GM19455 (cell line): ENCODE data around the gene PCNX1.

Source experiments
- ATAC-seq: cut with Tn5 transposase; IDR thresholded peaks from one replicate; pipeline ENCODE4 v1.9.1; 2021; ENCODE audit not compliant: unreplicated experiment

PCNX1 gene

GRCh38 chr14:70955543-70956480, 48.6 kb downstream of the PCNX1 start:
- no peak for ATAC-seq

- ATAC-seq = no peak
Measured at GRCh38 chr14:70956511-70956910, 49.3 kb downstream of the PCNX1 start.

- no peak for ATAC-seq
Measured at GRCh38 chr14:70957710-70958109, 50.5 kb downstream of the PCNX1 start.

DNA sequence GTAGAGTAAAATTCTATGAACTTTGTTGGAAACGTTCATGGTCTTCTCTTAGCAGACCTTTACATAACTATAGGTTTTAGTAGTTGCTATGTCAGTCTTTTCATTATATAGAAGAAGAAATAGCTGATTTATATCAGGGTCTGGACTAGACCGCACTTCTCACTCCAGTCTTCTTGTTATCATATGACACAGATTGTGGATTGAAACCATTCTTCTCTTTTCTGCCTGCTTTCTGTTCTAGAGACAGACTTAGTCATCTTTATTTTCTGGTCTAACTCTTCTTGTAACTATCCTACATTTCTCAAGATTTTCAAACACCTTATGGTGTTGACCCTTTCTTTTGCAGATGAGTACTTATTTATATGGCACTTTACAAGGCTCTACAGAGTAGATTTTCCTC, 55.7 kb downstream of the PCNX1 start:
- no peak for ATAC-seq

DNA sequence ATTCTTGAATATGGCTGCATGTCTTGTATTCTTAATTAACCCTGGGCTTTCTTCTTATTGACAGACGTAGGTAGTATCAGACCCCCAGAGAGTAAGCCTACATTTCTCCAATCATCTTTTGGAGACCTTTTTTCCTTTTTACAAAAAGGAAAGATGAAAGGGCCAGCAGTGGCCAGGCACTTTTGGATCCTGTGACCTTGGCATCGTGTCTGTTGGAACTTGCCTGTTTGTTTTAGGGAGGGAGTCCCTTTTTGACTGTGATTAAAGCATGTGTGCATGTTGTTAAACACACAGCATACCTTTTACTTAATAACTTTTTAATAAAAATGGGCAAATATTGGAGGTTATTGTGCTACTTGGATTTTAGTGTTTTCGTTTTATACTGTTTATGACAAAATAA, 57.2 kb downstream of the PCNX1 start:
- ATAC-seq = no peak

- ATAC-seq = no peak
Measured at GRCh38 chr14:70971560-70971959, 64.3 kb downstream of the PCNX1 start.

DNA sequence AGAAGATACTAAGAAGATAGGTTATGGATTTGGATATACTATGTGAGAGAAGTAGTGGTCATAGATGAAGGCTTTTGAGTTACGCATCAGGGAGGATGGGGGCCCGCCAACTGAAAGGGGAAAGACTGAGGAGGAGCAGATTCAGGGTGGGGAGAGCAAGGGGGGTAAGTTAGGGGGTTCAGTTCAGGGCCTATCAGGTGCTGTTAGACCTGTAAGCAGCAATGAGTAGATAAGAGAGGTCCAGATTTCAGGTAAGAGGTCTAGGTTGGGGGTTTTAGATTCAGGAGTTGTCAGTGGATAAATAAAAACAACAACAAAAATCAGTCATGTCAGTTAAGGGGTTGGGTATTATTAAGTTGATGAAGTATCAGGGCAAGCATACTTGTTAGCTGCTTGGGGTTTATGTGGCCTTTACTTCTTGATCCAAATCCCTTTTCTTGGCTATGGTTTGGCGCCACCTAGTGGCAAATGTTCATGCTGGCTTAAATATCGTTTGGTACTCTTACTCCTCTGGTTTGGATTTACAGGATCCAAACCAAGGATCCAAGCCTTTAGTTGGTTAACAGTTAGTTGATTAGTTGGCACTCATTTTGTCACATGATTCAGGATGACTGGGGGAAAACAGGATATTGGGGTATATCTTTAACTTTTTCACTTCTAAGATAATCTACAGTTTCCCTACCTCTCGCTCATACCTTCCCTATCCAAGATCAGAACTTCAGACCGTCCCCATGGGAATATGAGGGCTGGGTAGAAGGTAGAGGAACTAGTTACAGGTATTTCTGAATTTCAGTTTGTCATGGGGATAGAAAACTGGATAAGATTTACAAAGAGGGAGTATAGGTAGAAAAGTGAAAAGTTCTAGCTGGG, 65.1 kb downstream of the PCNX1 start:
- ATAC-seq = no peak

DNA sequence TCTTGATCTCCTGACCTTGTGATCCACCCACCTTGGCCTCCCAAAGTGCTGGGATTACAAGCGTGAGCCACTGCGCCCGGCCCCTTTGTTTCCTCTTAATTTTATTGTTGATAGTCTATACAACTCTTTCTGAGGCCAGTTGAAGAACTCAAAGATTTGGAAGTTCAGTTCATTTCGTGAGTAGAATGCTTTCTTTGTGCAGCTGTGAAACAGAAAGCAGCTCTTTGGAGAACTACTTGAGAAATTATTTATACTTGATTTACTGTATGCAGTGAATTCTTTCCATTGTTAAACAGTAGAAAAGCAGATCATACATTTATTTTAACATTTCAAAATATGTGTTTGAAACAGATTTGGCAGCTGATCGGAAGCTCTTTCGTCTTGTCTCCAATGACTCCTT, 69.3 kb downstream of the PCNX1 start:
- no peak for ATAC-seq

GRCh38 chr14:70981000-70981952, 74.0 kb downstream of the PCNX1 start:
- ATAC-seq = no peak

GRCh38 chr14:70982200-70982599, 74.9 kb downstream of the PCNX1 start:
- no peak for ATAC-seq

- ATAC-seq = no peak
Measured at GRCh38 chr14:70987041-70987440, 79.8 kb downstream of the PCNX1 start.

DNA sequence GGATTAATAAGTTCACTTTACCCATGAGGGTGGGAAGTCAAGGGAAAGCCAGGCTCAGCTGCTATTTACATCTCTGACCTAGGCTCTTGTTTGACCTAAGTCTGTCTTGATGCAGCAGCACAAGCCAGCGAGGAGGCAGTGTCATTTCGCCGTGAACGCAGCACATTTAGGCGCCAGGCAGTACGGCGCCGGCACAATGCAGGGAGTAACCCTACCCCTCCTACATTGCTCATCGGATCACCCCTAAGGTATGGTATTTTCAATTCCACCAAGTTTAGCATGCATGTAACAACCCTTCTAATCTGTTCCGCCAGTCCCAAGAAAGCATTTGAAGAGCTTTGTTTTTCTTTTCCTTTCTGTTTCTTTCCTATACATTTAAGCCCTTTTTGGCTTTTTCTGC, 81.2 kb downstream of the PCNX1 start:
- ATAC-seq = no peak

DNA sequence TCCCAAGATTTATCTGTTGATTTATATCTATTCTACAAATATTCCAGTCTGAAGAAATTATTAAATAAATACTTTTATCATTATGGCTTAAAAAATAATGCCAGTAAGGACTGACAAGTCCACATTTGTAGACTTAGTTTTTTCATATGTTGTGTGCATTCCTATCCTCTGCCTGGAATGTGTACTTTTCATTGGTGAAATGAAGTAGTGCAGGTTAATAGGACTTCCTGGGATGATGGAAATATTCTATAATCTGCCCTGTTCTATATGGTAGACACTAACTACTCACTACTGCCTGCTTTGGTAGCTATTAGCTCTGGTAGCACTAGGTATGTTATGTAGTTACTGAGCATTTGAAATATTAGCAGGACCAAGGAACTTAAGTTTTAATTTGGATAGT, 86.7 kb downstream of the PCNX1 start:
- no peak for ATAC-seq

GRCh38 chr14:70995211-70995610, 88.0 kb downstream of the PCNX1 start:
- ATAC-seq = no peak

DNA sequence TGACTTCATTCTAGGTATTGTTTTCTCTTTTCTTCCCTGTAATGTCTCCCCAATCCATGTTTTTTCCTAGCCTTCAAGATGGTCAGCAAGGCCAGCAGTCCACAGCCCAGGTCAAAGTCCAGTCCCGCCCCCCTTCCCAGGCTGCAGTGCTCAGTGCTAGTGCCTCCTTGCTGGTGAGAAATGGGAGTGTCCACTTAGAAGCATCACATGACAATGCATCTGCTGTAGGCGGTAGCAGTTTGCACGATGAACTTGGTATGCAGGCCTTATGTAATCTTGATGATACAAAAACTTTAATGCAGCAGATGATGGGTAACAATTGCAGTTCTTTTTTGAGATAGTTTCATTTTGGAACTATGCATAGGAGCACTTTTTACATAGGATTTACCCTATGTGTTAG, 88.4 kb downstream of the PCNX1 start:
- no peak for ATAC-seq

GRCh38 chr14:70999117-70999516, 91.9 kb downstream of the PCNX1 start:
- no peak for ATAC-seq

DNA sequence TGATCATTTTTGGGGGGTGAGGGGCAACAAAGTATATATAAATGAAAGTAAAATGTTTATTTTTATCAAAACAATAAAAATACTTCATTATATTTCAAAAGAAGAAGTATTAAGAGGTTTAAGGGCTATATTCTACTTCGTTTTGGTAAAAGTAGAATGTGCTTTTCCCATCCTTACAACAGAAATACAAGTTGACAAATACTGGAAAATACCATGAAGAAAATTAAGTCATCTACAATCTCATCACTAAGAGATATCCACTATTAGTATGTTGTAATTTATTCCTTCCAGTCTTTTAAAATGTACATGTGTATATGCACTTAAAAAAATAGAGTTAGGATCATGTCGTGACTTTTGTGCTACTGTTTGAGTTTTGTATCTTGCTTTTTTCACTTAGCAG, 92.8 kb downstream of the PCNX1 start:
- ATAC-seq = no peak

GRCh38 chr14:71001742-71002141, 94.5 kb downstream of the PCNX1 start:
- no peak for ATAC-seq

DNA sequence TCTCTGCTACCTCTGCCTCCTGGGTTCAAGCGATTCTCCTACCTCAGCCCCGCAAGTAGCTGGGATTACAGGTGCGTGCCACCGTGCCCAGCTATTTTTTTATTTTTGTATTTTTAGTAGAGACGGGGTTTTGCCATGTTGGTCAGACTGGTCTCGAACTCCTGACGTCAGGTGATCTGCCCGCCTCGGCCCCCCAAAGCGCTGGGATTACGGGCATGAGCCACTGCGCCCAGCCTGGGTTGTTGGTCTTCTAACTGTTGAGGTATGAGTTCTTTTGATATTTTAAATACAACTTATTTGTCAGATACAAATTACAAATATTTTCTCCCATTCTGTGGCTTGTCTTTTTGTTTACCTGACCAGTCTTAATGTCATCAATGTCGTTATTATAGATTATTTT, 95.9 kb downstream of the PCNX1 start:
- no peak for ATAC-seq

DNA sequence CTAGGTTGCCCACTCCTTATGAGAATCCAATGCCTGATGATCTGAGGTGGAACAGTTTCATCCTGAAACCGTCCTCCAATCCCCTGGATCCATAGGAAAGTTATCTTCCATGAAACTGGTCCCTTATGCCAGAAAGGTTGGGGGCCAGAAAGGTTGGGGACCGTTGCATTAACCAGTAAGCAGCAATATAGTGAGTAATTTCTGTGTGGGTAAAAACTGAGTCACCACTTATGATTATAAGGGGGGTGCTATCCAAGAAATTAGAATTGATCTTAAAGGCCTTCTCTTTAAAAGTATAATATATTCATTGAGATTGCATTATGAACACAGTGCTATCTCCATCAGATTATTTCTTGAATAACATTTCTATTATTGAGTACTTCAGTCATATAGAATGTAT, 97.2 kb downstream of the PCNX1 start:
- no peak for ATAC-seq

- ATAC-seq = no peak
Measured at GRCh38 chr14:71005076-71005475, 97.8 kb downstream of the PCNX1 start.
